EH (cell line): ENCODE measurements around the gene PLA2G4D.

Experiments used
- DNase-seq: peaks from one replicate; pipeline ENCODE4 v3.0.0-alpha.2; 2015; ENCODE audit warnings: low read depth

PLA2G4D gene

GRCh38 chr15:42090370-42090769, 4.0 kb downstream of the PLA2G4D start:
- DNase-seq, result no peak

- no peak for DNase-seq
Measured at GRCh38 chr15:42089942-42090341, 4.4 kb downstream of the PLA2G4D start.

- no peak for DNase-seq
Measured at GRCh38 chr15:42088801-42089640, 5.3 kb downstream of the PLA2G4D start.

DNA sequence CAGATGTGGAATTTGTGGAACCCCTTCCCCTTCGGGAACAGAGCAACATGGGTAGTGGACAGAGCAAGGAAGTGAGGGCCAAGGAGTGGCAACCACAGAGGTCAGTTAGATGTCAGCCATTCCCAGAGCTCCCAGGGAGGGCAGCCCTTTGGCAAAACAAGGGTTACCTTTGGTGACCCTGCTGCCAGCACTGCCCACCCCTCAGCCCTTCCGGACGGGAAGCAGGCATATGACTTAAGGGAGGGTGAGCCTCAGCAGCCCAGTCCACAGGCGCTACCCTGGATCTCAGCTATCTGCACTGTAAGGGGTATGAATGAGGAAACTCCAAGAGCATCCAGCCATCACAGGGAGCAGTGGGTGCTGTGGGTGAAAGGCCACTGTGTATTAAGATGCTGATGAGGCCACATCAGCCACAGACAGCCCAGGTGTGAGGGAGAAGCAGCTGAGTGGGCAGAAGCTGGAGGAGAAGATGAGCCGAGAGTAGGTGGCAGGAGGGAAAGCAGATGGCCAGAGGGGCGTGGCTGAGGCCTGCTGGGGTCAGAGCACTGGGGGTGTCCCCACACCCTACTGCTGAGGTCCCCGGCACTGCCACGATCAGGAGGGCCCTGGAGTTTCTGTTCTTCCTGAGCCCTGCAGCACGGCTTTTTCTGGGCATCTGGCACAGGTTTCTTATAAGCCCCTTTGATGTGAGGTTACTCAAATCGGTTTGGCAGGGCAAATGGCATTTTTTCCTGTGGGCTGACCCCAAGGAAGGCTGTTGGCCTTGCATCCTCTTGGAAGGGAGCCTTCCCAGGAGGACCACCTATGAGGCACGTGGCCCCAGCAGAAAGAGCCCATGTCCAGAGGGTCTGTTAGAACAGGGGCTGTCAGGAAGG, 6.2 kb downstream of the PLA2G4D start:
- no peak for DNase-seq

- DNase-seq, result no peak
Measured at GRCh38 chr15:42087460-42087859, 6.9 kb downstream of the PLA2G4D start.

DNA sequence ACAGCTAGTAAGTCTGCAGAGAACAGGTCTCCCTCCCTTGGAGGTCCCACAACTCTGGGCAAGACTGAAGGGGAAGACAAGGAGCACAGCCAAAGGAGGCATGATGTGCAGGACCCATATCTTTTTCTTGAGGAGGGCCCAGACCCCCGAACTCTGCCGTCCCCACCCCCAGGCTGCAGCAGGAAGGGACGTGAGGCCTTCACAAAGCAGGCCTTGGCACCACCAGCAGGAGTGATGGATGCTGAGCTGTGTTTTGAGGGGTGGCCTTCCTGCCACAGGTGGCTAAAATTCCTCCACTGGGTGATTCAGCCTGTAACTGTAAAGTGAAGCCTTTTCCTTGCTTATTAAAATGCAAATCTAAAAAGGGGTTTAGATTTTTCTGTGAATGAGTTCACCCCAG, 8.6 kb downstream of the PLA2G4D start:
- DNase-seq, result no peak

- no peak for DNase-seq
Measured at GRCh38 chr15:42085236-42085605, 9.1 kb downstream of the PLA2G4D start.

GRCh38 chr15:42084465-42085235, 9.7 kb downstream of the PLA2G4D start:
- peak; percentile 63 for DNase-seq

DNA sequence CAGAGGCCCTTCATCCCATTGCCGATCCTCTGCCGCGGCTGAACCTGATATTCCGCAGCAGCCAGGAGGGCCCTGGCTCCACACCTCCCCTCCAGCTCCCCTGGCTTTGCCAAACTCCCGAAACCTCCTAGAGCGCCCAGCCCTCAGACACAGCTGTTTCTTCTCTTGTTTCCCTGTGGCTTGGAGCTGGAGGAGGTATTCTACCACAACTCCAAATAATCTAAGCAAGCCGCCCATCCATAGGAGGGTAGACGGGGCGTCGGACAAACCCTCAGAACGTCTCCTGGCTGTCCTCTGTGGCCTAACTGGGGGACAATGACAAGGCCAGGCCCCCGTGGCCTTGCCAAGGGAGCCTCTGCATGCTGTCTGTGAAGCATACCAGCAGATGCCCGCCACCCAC, 10.4 kb downstream of the PLA2G4D start:
- no peak for DNase-seq

DNA sequence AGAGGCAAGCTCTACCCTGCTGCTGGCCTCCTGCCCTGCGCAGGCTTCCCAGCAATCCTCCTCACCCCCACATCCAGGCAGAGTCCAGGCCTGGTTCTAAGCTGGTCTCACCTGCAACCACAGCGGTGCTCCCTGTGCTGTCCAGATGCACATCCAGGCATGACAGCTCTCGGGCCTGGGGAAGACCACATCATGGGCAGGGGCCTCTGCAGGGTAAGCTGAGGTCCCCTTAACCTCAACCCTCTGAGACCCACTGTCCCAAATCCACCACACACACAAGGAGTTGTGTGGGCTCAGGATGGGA, 10.8 kb downstream of the PLA2G4D start:
- DNase-seq, result no peak

DNA sequence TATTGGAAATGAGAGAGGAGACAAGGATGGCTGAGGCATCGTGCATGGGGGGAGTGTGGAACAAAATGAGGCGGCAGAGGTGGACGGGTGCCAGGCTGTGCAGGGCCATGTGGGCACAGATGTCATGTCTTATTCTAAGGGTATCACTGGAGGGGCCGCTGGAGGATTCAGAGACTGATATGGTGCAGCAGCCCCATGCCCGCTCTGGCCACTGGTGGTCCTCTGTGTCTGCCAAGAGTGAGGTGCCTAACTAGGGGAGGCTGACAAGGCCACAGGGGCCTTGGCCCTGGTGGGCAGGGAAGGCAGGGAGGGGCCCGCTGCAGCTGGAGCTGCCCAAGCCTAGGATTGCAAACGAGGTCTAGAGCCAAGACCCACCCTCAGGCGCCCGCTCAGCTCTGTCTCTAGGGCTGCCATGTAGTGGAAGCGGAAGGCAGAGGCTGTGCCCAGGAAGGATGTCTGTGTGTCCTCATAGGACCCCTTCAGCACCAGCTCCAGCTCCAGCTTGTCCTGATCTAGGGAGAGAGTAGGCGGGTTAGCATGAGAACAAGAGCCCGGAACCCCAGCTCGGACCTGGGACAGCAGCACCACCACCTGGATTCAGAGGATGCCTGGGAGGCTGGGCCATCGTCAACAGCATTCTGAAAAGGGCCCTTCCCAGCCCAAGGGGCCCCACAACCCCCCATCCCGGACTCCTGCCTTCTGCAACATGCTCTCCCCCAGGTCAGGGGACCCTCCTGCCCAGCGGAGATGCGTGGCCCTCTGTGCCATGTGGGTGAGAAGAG, 11.3 kb downstream of the PLA2G4D start:
- DNase-seq, result no peak

GRCh38 chr15:42082141-42082540, 12.2 kb downstream of the PLA2G4D start:
- no peak for DNase-seq

DNA sequence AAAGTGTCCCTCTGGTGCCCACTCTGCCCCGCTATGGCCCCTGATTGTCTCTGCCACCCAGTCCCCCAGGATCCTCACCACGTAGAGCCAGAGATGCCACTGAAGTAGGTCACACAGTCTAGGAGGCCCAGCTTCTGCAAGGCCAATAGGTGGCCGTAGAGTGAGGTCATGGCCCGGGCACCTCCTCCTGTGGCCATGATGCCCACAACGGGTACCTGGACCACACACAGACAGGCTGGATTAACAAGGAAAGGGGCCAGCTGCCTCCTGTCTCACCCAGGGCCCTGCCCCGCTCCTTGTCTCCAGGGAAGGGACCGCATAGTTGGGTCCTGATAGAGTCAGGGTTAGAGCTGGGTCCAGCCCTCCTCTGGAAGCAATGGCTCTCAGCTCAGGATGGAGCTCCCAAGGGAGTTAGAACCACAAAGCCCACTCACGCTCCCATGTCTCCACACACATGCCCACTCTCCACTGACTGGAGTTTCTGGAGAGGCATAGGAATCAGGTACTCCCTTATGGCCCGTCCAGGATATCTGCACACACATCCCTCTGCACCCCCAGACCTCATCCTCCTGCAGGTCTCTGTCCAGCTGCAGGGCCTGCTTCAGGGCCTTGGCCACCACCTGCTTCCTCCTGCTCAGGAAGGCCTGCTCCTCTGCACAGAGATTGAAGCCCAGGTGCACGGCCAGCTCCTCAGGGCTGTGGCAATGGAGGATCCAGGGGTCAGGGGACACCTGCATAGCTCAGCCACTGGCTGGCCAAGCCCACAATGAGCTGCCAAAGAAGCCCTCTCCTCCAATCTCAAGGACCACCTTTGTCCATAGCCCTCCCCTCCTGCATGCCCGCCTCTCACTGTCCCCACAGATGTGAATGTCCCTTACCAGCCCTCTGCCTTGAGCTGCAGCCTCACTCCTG, 13.2 kb downstream of the PLA2G4D start:
- DNase-seq, result no peak

DNA sequence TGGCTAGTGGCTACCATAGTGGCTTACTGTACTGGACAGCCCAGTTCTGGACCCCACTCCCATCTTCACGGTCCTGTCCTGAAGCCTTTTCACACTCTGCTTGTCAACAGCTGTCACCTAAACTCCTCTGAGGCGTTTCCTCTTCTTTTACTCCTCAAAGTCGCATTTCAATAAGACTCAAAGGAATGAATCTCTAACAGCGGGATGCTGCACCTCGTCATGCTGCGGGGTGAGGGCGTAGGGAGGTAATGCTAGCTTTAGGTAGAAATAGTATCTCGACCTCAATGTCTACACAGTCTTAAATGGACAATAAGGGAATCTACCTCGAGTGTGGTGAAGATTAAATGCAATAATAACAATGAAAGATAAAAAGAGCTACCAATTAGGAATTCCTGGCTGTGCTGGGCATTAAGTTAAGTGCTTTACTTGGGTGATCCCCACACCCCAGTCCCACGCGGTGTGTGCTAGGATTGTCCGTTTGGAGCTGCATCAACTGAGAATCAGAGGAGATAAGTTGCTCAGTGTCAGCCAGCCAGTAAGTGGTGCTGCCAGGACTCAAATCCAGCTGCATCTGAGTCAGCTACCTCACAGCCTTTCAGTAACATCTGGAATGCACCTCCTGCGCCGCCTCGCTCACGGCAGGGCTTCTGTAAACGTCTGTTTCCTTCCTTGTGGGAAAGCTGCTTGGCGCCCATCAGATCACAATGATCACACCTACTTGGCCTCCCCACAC, 14.0 kb downstream of the PLA2G4D start:
- DNase-seq, result no peak

DNA sequence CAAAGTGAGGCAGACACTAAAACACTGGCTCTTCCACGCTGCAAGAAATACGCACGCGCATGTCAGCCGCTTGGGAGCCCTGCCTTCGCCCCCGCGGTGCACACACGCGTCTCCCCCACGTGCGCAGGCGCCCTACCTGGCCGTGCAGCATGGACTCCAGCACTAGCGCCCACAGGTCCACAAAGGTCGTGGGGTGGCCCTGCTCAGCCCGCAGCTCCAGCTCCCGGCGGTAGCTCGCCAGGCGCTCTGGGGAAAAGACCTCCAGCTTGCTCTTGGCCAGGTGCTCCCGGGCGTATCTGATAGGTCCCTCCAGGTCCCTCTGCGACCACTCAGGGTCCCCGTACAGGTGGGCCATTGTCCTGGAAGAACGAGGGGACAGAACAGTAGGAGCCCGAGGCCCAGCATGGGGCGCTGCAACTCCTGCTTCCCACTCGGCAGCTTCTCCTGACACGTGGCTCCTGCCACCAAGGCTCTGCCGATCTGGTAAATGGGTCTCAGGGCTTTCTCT, 14.9 kb downstream of the PLA2G4D start:
- DNase-seq, result no peak

DNA sequence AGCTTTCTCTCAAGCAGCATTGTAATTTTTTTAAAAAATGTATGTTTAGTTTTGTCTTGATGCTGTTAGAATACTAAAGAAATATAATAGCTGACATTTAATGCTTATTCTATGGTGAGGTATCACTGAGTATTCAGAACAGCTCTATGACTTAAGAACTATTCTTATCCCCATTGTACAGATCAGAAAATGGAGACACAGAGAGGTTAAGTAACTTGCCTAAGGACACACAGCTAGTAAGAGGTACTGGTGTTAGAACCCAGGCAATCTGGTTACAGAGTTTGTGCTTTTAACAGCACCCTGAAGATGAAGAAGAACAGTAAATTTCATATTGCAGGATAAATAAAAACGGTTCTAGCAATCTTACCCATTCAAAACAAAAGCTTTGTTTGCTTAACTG, 15.5 kb downstream of the PLA2G4D start:
- no peak for DNase-seq

GRCh38 chr15:42077689-42078088, 16.7 kb downstream of the PLA2G4D start:
- no peak for DNase-seq

DNA sequence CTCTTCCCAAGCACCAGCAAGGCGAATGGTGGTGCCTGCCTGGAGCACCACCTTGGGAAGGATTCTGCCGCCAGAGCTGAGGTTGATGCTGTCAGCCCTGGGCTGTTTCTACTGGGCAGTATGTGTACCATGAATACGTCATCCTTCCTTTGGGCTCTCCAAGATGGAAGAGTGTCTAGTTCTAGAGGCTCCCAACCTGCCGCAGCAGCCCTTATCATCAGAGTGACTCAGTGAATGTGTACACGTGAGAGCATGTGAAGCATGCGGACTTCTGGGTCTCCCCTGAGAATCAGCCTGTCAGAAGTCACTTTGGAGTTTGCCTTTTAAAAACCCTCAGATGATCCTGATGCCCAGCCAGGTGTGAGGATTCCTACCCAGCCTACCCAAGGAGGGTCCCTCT, 20.9 kb downstream of the PLA2G4D start:
- DNase-seq, result no peak

DNA sequence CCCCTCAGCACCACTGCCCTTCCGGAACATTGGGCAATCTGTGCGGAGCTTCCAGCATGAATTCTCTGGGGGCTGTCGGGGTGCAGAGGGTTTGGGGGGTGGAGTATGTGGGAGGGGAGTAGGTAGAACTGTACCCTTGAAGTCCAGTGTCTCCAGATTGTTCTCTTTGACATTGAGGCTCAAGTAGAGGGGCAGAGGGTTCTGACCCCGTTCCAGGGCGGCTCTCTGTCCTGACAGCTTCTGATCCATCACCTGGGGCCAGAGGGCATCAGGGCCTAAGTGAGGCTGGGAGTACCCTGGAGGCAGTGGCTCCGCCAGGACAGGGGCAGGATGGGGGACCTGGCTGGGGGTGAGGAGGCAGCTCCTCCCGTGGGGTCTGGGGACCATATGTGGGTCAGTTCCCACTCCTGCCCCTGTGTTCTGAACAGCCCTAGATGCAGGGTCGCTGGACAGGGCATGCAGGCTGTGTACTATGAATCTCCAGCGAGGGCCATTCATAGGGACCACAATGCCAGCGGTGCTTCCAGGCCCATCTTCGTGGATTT, 22.1 kb downstream of the PLA2G4D start:
- no peak for DNase-seq

DNA sequence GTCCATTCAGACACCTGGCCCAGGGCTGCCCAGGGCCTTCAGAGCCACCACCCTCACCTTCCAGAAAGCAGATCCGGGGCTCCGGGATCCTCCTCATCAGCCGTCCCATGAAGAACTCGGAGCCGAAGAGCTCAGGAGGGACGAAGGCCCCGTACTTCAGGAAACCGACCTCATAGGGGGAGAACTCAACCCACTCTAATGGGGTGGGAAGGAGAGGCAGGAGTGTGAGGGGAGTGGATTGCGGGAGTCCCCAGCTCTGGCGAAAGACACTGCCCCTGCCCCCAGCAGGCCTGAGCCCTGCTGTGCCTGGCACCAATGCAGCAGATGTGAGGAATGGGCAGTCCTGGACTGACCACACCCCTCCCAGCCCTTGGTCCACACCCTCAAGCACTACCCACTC, 22.6 kb downstream of the PLA2G4D start:
- DNase-seq, result no peak
